IMR-90 (cell line): ENCODE data around the gene NECTIN2. TPM values are rescaled to one million over a fixed set of nuclear protein-coding genes. Genes with fewer than 3 reads are reported as not detected.
"Not testable (repeated sequence)": the region's sequence is repeated elsewhere in the genome, so short reads cannot be mapped to it uniquely, and the experiment has no call there.

ENCODE experiments used
- ATAC-seq: fragments of 200-7000 bp; cut with Tn5 transposase; 2 replicates; pipeline ENCODE4 v1.9.1; 2020; ENCODE audit warnings: low read depth, mild to moderate bottlenecking, moderate library complexity
- BruUV-seq: library from RNA; stranded (reverse); fragments of 400-500 nt; replicated peaks from 2 replicates; lab custom pipeline; 2021; lab: Mats Ljungman, UMichigan
- CTCF ChIA-PET: fragments of 300-600 bp; formaldehyde crosslinking; extraction: SDS; loops from one replicate; lab custom pipeline; 2021; ENCODE audit warnings: antibody characterized with exemption; lab: Yijun Ruan, JAX
- POLR2A ChIA-PET: fragments of 300-600 bp; sonication (Branson Sonifier 250); formaldehyde crosslinking; loops from one replicate; lab custom pipeline; 2022; ENCODE audit warnings: antibody characterized with exemption; ENCODE audit not compliant: unreplicated experiment; lab: Charles Lee
- DNase-seq: peaks from one replicate; pipeline ENCODE4 v3.0.0; 2013
- H2AFZ ChIP-seq: replicated peaks from 2 replicates; pipeline ENCODE3; 2013; ENCODE audit warnings: low read length, mild to moderate bottlenecking; ENCODE audit not compliant: poor library complexity
- H2AK5ac ChIP-seq: 2 replicates; pipeline ENCODE4 v1.6.1; 2013; ENCODE audit warnings: low read depth, low read length, inconsistent platforms
- H2AK9ac ChIP-seq: replicated peaks from 2 replicates; pipeline ENCODE3; 2013; ENCODE audit warnings: mild to moderate bottlenecking, low read depth, low read length, moderate library complexity; ENCODE audit not compliant: poor library complexity
- H2BK120ac ChIP-seq: 2 replicates; pipeline ENCODE4 v1.6.1; 2013; ENCODE audit warnings: low read depth, low read length, inconsistent platforms
- H2BK15ac ChIP-seq: 3 replicates; pipeline ENCODE4 v1.6.1; 2013; ENCODE audit warnings: low read depth, low read length, inconsistent platforms
- H2BK20ac ChIP-seq: 2 replicates; pipeline ENCODE4 v1.6.1; 2013; ENCODE audit warnings: low read depth, mild to moderate bottlenecking, inconsistent platforms, low read length, moderate library complexity
- H2BK5ac ChIP-seq: 2 replicates; pipeline ENCODE4 v1.6.1; 2013; ENCODE audit warnings: mild to moderate bottlenecking, low read depth, low read length, inconsistent platforms; ENCODE audit not compliant: poor library complexity, severe bottlenecking
- H3K14ac ChIP-seq: replicated peaks from 2 replicates; pipeline ENCODE4 v1.6.1; 2013; ENCODE audit warnings: low read depth, low read length, inconsistent platforms
- H3K18ac ChIP-seq: 2 replicates; pipeline ENCODE4 v1.6.1; 2013; ENCODE audit warnings: low read depth, low read length, control low read depth
- H3K23ac ChIP-seq: 2 replicates; pipeline ENCODE4 v1.6.1; 2013; ENCODE audit warnings: low read depth, low read length, inconsistent platforms
- H3K27ac ChIP-seq: 2 replicates; pipeline ENCODE4 v1.5.1; 2013; ENCODE audit warnings: mild to moderate bottlenecking, control low read depth, low read length; ENCODE audit not compliant: insufficient read depth
- H3K27me3 ChIP-seq: 2 replicates; pipeline ENCODE4 v1.6.1; 2013; ENCODE audit warnings: low read length; ENCODE audit not compliant: control insufficient read depth, insufficient read depth
- H3K36me3 ChIP-seq: 2 replicates; pipeline ENCODE4 v1.6.1; 2013; ENCODE audit warnings: low read length, mixed read lengths; ENCODE audit not compliant: control insufficient read depth, insufficient read depth
- H3K4ac ChIP-seq: 2 replicates; pipeline ENCODE4 v1.6.1; 2013; ENCODE audit warnings: low read depth, low read length, inconsistent platforms
- H3K4me1 ChIP-seq: 2 replicates; pipeline ENCODE4 v1.6.1; 2013; ENCODE audit warnings: low read length, mixed read lengths; ENCODE audit not compliant: control insufficient read depth, insufficient read depth
- H3K4me2 ChIP-seq: 2 replicates; pipeline ENCODE4 v1.6.1; 2013; ENCODE audit warnings: low read depth, mild to moderate bottlenecking, control low read depth, low read length, moderate library complexity
- H3K4me3 ChIP-seq: 2 replicates; pipeline ENCODE4 v1.5.1; 2013; ENCODE audit warnings: low read depth, mild to moderate bottlenecking, control low read depth, low read length, moderate library complexity; ENCODE audit not compliant: insufficient read depth
- H3K56ac ChIP-seq: 2 replicates; pipeline ENCODE4 v1.6.1; 2013; ENCODE audit warnings: low read length, inconsistent platforms; ENCODE audit not compliant: insufficient read depth; ENCODE audit errors: extremely low read depth
- H3K79me1 ChIP-seq, 2 experiments: 2 replicates each; pipeline ENCODE4 v1.6.1; 2013; ENCODE audit warnings: low read length in 2 of 2, inconsistent platforms in 1 of 2, low read depth in 1 of 2
- H3K9ac ChIP-seq: 2 replicates; pipeline ENCODE4 v1.6.1; 2013; ENCODE audit warnings: low read depth, low read length, control low read depth
- H3K9me1 ChIP-seq: 2 replicates; pipeline ENCODE4 v1.6.1; 2013; ENCODE audit warnings: low read length, inconsistent platforms; ENCODE audit not compliant: insufficient read depth
- H3K9me3 ChIP-seq: 2 replicates; pipeline ENCODE4 v1.6.1; 2013; ENCODE audit warnings: low read length; ENCODE audit not compliant: control insufficient read depth, insufficient read depth
- H4K20me1 ChIP-seq: 2 replicates; pipeline ENCODE4 v1.6.1; 2013; ENCODE audit warnings: low read length, inconsistent platforms; ENCODE audit not compliant: insufficient read depth
- H4K5ac ChIP-seq: 2 replicates; pipeline ENCODE4 v1.6.1; 2013; ENCODE audit warnings: mild to moderate bottlenecking, low read depth, low read length, control low read depth
- H4K8ac ChIP-seq, 2 experiments: 2 replicates each; pipeline ENCODE4 v1.6.1; 2013; ENCODE audit warnings: low read depth in 2 of 2, low read length in 2 of 2, control low read depth in 1 of 2, inconsistent platforms in 1 of 2
- H4K91ac ChIP-seq: 2 replicates; pipeline ENCODE4 v1.6.1; 2013; ENCODE audit warnings: low read depth, low read length, inconsistent platforms; ENCODE audit not compliant: insufficient read depth
- WGBS, 2 experiments: methylation state at CpG; one replicate each; pipeline versions ENCODE4 v1.1.5 to v1.1.7; 2013; ENCODE audit warnings: missing lambda C conversion rate in 2 of 2; ENCODE audit not compliant: insufficient read length in 1 of 2; ENCODE audit errors: extremely low coverage in 2 of 2; 5-methylcytosine and 5-hydroxymethylcytosine counted together
- dilution Hi-C: fragments of 300-500 bp; cut with HindIII; formaldehyde crosslinking; loops from one replicate; pipeline ENCODE4 v1.14.3; 2018; ENCODE audit warnings: low sequenced_read_pairs; ENCODE audit not compliant: unreplicated experiment
- in situ Hi-C: fragments of 300-500 bp; cut with MboI; formaldehyde crosslinking; loops from 3 replicates; pipeline ENCODE4 v1.14.3; 2019; ENCODE audit warnings: low sequenced_read_pairs, inconsistent platforms, mixed read lengths
- intact Hi-C: fragments of 100-400 bp; cut with micrococcal nuclease; formaldehyde crosslinking; loops from 2 replicates; pipeline ENCODE4 v1.10.0; 2022
- polyA plus RNA-seq, 3 experiments: library from polyadenylated mRNA; depleted of rRNA; stranded (reverse); fragments of >200 nt; gene quantifications; 2 replicates each; pipeline ENCODE4 v1.2.3, GENCODE V29; 2012; ENCODE audit warnings: low replicate concordance in 1 of 3
- total RNA-seq: library from RNA; depleted of rRNA; stranded (reverse); fragments of >200 nt; gene quantifications from 2 replicates; pipeline ENCODE4 v1.2.3, GENCODE V29; 2012

Gene NECTIN2
- total and polyA plus RNA-seq, 2 of the 4 experiments (the other 2 are of a cell fraction): 77.8 to 170 TPM

- H3K4me3 ChIP-seq, H4K20me1 ChIP-seq, dilution Hi-C loops, H2BK15ac ChIP-seq, H3K56ac ChIP-seq, H3K36me3 ChIP-seq, intact Hi-C loops, H3K9me3 ChIP-seq, H3K14ac ChIP-seq, DNase-seq, in situ Hi-C loops, H4K91ac ChIP-seq, POLR2A ChIA-PET, H3K23ac ChIP-seq, H3K9me1 ChIP-seq, H3K27me3 ChIP-seq, H2AK9ac ChIP-seq, H3K79me1 ChIP-seq, H3K4ac ChIP-seq, H3K27ac ChIP-seq, H2BK120ac ChIP-seq, H3K9ac ChIP-seq, H2BK5ac ChIP-seq, H3K4me2 ChIP-seq, CTCF ChIA-PET, BruUV-seq, H4K8ac ChIP-seq: not testable (repeated sequence)
- 96% methylated on average over 4 of the region's 19 CpGs; no CpG with 5 or more reads in 1 of the 2 experiments for WGBS, 2 experiments
- Histone ChIP-seq H2AFZ (peak overlapping the region; percentile 69), H4K5ac (peak overlapping the region; percentile 16; the same call in 1 of the 2 replicates), H3K4me1 (peaks cover 23% of the 10 kb centered on the region), H3K18ac (peak overlapping the region; percentile 5; the same call in 1 of the 2 replicates), H2BK20ac (peak overlapping the region; percentile 34; the same call in 1 of the 2 replicates), H2AK5ac (peak overlapping the region; percentile 70; the same call in 1 of the 2 replicates)
- ATAC-seq: peak; percentile 2; the same call in 1 of the 2 replicates
Measured at GRCh38 chr19:44926245-44927077, 80.4 kb downstream of the NECTIN2 start.
